Endothelial cell of umbilical vein (primary cell): ENCODE results near the gene FGFR4. TPM values are rescaled to one million over a fixed set of nuclear protein-coding genes. Genes with fewer than 3 reads are reported as not detected.

Experiments used
- BruUV-seq: library from RNA; stranded (reverse); fragments of 400-500 nt; replicated peaks from 2 replicates; lab custom pipeline; 2021; lab: Mats Ljungman, UMichigan
- CTCF ChIA-PET: fragments of 300-600, 350-600 bp; sonication (Branson Sonifier 250); formaldehyde crosslinking; loops from one replicate; lab custom pipeline; 2021; ENCODE audit warnings: antibody characterized with exemption, inconsistent platforms; lab: Charles Lee
- POLR2A ChIA-PET: fragments of 300-600, 350-600 bp; sonication (Branson Sonifier 250); formaldehyde crosslinking; loops from one replicate; lab custom pipeline; 2021; ENCODE audit warnings: antibody characterized with exemption, inconsistent platforms; lab: Charles Lee
- DNase-seq: peaks from one replicate; pipeline ENCODE4 v3.0.0-alpha.2; 2011; ENCODE audit warnings: low read depth, low spot score
- FAIRE-seq: peaks from 2 replicates; lab custom pipeline; 2011; peaks lifted over from hg19 to GRCh38; lab: Jason Lieb, UNC
- H2AFZ ChIP-seq: 2 replicates; pipeline ENCODE4 v1.6.0; 2012; ENCODE audit warnings: low read depth, low read length, control low read depth, inconsistent platforms
- H3K27ac ChIP-seq: 2 replicates; pipeline ENCODE4 v1.5.1; 2011; ENCODE audit warnings: low read depth, mild to moderate bottlenecking, control low read depth, low read length, moderate library complexity; ENCODE audit not compliant: insufficient read depth
- H3K27me3 ChIP-seq, 2 experiments: 2 replicates each; pipeline versions ENCODE4 v1.6.0 to v1.6.1; 2011; ENCODE audit warnings: low read length in 2 of 2, mixed read lengths in 1 of 2; ENCODE audit not compliant: control insufficient read depth in 2 of 2, insufficient read depth in 2 of 2
- H3K36me3 ChIP-seq, 2 experiments: 2 replicates in 1 of 2; 3 replicates in 1 of 2; pipeline ENCODE4 v1.5.1; 2011; ENCODE audit warnings: low read length in 2 of 2, mild to moderate bottlenecking in 1 of 2, moderate library complexity in 1 of 2; ENCODE audit not compliant: control insufficient read depth in 2 of 2, insufficient read depth in 2 of 2; ENCODE audit errors: extremely low read depth in 1 of 2
- H3K4me1 ChIP-seq: 3 replicates; pipeline ENCODE4 v1.5.1; 2011; ENCODE audit warnings: mild to moderate bottlenecking, low read length; ENCODE audit not compliant: control insufficient read depth, insufficient read depth; ENCODE audit errors: extremely low read depth
- H3K4me2 ChIP-seq: 2 replicates; pipeline ENCODE4 v1.6.1; 2011; ENCODE audit warnings: low read length, control low read depth, mixed read lengths; ENCODE audit not compliant: insufficient read depth
- H3K4me3 ChIP-seq, 3 experiments: fragments of 200-600 bp in 1 of 3; sonication (generic), shearing (Covaris generic) in 1 of 3; replicated peaks in 1 of 3; 2 replicates each; pipeline ENCODE4 v1.5.1; 2011 to 2016; ENCODE audit warnings: control low read depth in 3 of 3, low read length in 3 of 3, mild to moderate bottlenecking in 2 of 3, inconsistent platforms in 1 of 3, low read depth in 1 of 3, moderate library complexity in 1 of 3; ENCODE audit not compliant: insufficient read depth in 1 of 3
- H3K79me2 ChIP-seq: 2 replicates; pipeline ENCODE4 v1.6.0; 2012; ENCODE audit warnings: low read length, inconsistent platforms; ENCODE audit not compliant: control insufficient read depth, insufficient read depth
- H3K9ac ChIP-seq: replicated peaks from 2 replicates; pipeline ENCODE3; 2011; ENCODE audit warnings: low read length, control low read depth; ENCODE audit not compliant: insufficient read depth; ENCODE audit errors: extremely low read depth
- H3K9me1 ChIP-seq: replicated peaks from 3 replicates; pipeline ENCODE4 v1.6.0; 2011; ENCODE audit warnings: mild to moderate bottlenecking, low read length; ENCODE audit not compliant: control insufficient read depth, insufficient read depth; ENCODE audit errors: extremely low read depth
- H3K9me3 ChIP-seq: replicated peaks from 2 replicates; pipeline ENCODE4 v1.5.1; 2012; ENCODE audit warnings: low read length, inconsistent platforms; ENCODE audit not compliant: control insufficient read depth, insufficient read depth
- H4K20me1 ChIP-seq: replicated peaks from 2 replicates; pipeline ENCODE3; 2011; ENCODE audit warnings: mild to moderate bottlenecking, low read length; ENCODE audit not compliant: control insufficient read depth, insufficient read depth; ENCODE audit errors: extremely low read depth
- CTCF ChIP-seq, 2 donors: IDR thresholded peaks; 1 replicate in 1 of 2; 2 replicates in 1 of 2; pipeline ENCODE4 v1.5.1; 2011; ENCODE audit warnings: low read length in 2 of 2, mild to moderate bottlenecking in 2 of 2, moderate library complexity in 2 of 2, control low read depth in 1 of 2, inconsistent platforms in 1 of 2, low read depth in 1 of 2; ENCODE audit not compliant: insufficient read depth in 1 of 2; ENCODE audit errors: extremely low read depth in 1 of 2
- EZH2 ChIP-seq: IDR thresholded peaks from 2 replicates; pipeline ENCODE4 v1.6.1; 2012; ENCODE audit warnings: borderline replicate concordance, low read depth, mild to moderate bottlenecking, moderate library complexity, low read length, inconsistent platforms; ENCODE audit not compliant: severe bottlenecking
- FOS ChIP-seq: IDR thresholded peaks from 2 replicates; pipeline ENCODE4 v1.6.1; 2011; ENCODE audit warnings: mild to moderate bottlenecking, low read length, moderate library complexity, borderline replicate concordance; ENCODE audit not compliant: insufficient read depth
- GATA2 ChIP-seq: IDR thresholded peaks from 2 replicates; pipeline ENCODE4 v1.7.0; 2011; ENCODE audit warnings: low read depth, mild to moderate bottlenecking, moderate library complexity, mixed read lengths, low read length; ENCODE audit not compliant: insufficient read length, insufficient read depth
- JUN ChIP-seq: IDR thresholded peaks from 2 replicates; pipeline ENCODE4 v1.6.1; 2011; ENCODE audit warnings: borderline replicate concordance, low read depth; ENCODE audit not compliant: insufficient read length, insufficient read depth
- MAX ChIP-seq: IDR thresholded peaks from 2 replicates; pipeline ENCODE4 v1.6.1; 2011; ENCODE audit not compliant: insufficient read depth, insufficient read length
- MYC ChIP-seq: IDR thresholded peaks from one replicate; pipeline ENCODE4 v1.6.1; 2011; ENCODE audit warnings: mild to moderate bottlenecking, low read depth, low read length
- POLR2A ChIP-seq: IDR thresholded peaks from 2 replicates; pipeline ENCODE4 v1.6.1; 2012; ENCODE audit warnings: low read depth, mild to moderate bottlenecking, control low read depth, low read length
- POLR2AphosphoS5 ChIP-seq: IDR thresholded peaks from 2 replicates; pipeline ENCODE4 v1.6.1; 2012; ENCODE audit warnings: low read depth, mild to moderate bottlenecking, control low read depth, low read length, moderate library complexity; ENCODE audit not compliant: insufficient read depth
- dilution Hi-C: fragments of 300-500 bp; cut with MboI; formaldehyde crosslinking; loops from one replicate; pipeline ENCODE4 v1.15.0; 2019; ENCODE audit warnings: low sequenced_read_pairs; ENCODE audit not compliant: extremely low pct_ligation_motif_present
- intact Hi-C: fragments of 100-400 bp; cut with micrococcal nuclease; formaldehyde crosslinking; loops from one replicate; pipeline ENCODE4 v1.10.0; 2022
- polyA plus RNA-seq, 4 experiments: library from polyadenylated mRNA; depleted of rRNA in 3 of 4; stranded (reverse) in 3 of 4; unstranded in 1 of 4; fragments of >200 nt; gene quantifications; 2 replicates each; pipeline versions ENCODE4 v1.2.1 to v1.2.3, GENCODE V29; 2011 to 2012; ENCODE audit warnings: missing spikeins in 1 of 4
- total RNA-seq: library from RNA; stranded (reverse); gene quantifications from 2 replicates; pipeline ENCODE4 v1.2.3, GENCODE V29; 2021

The FGFR4 gene
- total and polyA plus RNA-seq, 2 donors (not counting 3 experiments of a cell fraction or from before 2014, with no cell fraction given): 1.9 to 2.9 TPM

- no TSS peak for BruUV-seq
- H3K4me2 ChIP-seq: no peak overlapping the region
- no peak overlapping the region for H3K4me3 ChIP-seq
- H2AFZ ChIP-seq: no peak overlapping the region
- no peaks in the 10 kb centered on the region for H4K20me1 ChIP-seq
- no peaks in the 10 kb centered on the region for H3K9me3 ChIP-seq
- DNase-seq (no peak), FAIRE-seq (no peak)
- POLR2A ChIA-PET: no interaction called here
- CTCF ChIA-PET: interaction anchor here (1.4 to 1.6 kb wide), 2 partner anchors 17 to 23 kb away, joined by 6 to 7 read pairs; no protein-coding TSS in a partner anchor
- H3K9ac ChIP-seq: no peak overlapping the region
- dilution Hi-C loops (no loop called here), intact Hi-C loops (no loop called here)
- H3K27ac ChIP-seq: no peak overlapping the region
- no peaks in the 10 kb centered on the region for H3K36me3 ChIP-seq
- no peaks in the 10 kb centered on the region for H3K9me1 ChIP-seq
- no peaks in the 10 kb centered on the region for H3K79me2 ChIP-seq
- peaks cover 0 to 2% of the 10 kb centered on the region in 2 experiments for H3K27me3 ChIP-seq
- peaks cover 22% of the 10 kb centered on the region for H3K4me1 ChIP-seq
- no peak for TF ChIP-seq GATA2
- no peak for TF ChIP-seq JUN
These were observed 2.4 kb downstream of the FGFR4 start for GRCh38 chr5:177089127-177089526.

- Histone ChIP-seq H2AFZ (no peak overlapping the region), H3K9me1 (no peaks in the 10 kb centered on the region), H4K20me1 (no peaks in the 10 kb centered on the region), H3K27me3 (peaks cover 0 to 1% of the 10 kb centered on the region in 2 experiments), H3K36me3 (no peaks in the 10 kb centered on the region), H3K4me2 (no peak overlapping the region), H3K9me3 (no peaks in the 10 kb centered on the region), H3K27ac (no peak overlapping the region), H3K4me1 (peaks cover 25% of the 10 kb centered on the region), H3K79me2 (no peaks in the 10 kb centered on the region), H3K9ac (no peak overlapping the region), H3K4me3 (no peak overlapping the region)
- no TSS peak for BruUV-seq
- dilution Hi-C loops: no loop called here
- DNase-seq (no peak), FAIRE-seq (no peak)
- ChIA-PET CTCF (interaction anchor here (1.0 to 1.6 kb wide), 4 partner anchors 12 to 22 kb away, joined by 3 to 7 read pairs (median 5); no protein-coding TSS in a partner anchor), POLR2A (no interaction called here)
- intact Hi-C loops: no loop called here
- TF ChIP-seq MAX (no peak), EZH2 (no peak), JUN (no peak), CTCF (IDR thresholded peaks at IDR 0.05; ENCODE audit: extremely low read depth in 1 of 2, insufficient read depth in 1 of 2, low read depth in 1 of 2, low read length in 2 of 2) (no peak), POLR2AphosphoS5 (no peak), POLR2A (no peak), FOS (no peak), MYC (no peak), GATA2 (no peak)
These were observed 3.3 kb downstream of the FGFR4 start for GRCh38 chr5:177089825-177090641.
